GM10248 (cell line): ENCODE data around the gene MKRN2.

Source experiments
- CTCF ChIA-PET: fragments of 300-600 bp; sonication (Branson Sonifier 250); formaldehyde crosslinking; extraction: SDS; loops from one replicate; lab custom pipeline; 2021; ENCODE audit warnings: antibody characterized with exemption; lab: Yijun Ruan, JAX
- POLR2A ChIA-PET: fragments of 350-650 bp; sonication (Branson Sonifier 250); formaldehyde crosslinking; extraction: SDS; loops from one replicate; lab custom pipeline; 2020; ENCODE audit warnings: antibody characterized with exemption; lab: Yijun Ruan, JAX
- DNase-seq: peaks from one replicate; pipeline ENCODE4 v3.0.0; 2012; ENCODE audit errors: extremely low spot score
- TF ChIP-seq, protein P1 (sequence below): IDR thresholded peaks from 2 replicates; pipeline ENCODE4 v1.5.1; 2012; ENCODE audit warnings: mild to moderate bottlenecking, low read depth; ENCODE audit errors: extremely low read depth, missing control alignments, control extremely low read depth

Gene MKRN2

DNA sequence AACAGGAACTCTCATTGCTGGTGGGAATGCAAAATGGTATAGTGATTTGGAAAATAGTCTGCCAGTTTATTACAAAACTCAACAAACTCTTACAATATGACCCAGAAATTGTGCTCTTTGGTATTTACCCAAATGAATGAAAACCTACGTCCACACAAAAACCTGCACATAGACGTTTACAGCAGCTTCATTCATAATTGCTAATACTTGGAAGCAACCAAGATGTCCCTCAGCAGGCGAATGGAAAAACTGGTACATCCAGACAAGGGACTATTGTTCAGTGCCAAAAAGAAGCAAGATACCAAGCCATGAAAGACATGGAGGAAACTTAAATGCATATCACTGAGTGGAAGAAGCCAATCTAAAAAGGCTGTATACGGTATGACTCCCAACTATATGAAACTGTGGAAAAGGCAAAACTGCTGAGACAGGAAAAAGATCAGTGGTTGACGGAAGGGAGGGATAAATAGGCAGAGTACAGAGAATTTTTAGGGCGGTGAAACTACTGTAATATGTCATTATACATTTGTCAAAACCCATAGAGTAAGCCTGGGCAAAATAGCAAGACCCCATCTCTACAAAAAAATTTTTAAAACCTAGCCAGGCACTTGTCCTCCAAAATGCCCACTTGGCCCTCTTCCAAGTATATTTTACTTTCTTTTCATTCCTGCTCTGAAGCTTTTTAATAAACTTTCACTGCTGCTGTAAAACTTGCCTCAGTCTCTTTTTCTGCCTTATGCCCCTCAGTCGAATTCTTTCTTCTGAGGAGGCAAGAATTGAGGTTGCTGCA lies 6.7 kb upstream of the MKRN2 start:
- no peak for DNase-seq
- TF ChIP-seq, protein P1, sequence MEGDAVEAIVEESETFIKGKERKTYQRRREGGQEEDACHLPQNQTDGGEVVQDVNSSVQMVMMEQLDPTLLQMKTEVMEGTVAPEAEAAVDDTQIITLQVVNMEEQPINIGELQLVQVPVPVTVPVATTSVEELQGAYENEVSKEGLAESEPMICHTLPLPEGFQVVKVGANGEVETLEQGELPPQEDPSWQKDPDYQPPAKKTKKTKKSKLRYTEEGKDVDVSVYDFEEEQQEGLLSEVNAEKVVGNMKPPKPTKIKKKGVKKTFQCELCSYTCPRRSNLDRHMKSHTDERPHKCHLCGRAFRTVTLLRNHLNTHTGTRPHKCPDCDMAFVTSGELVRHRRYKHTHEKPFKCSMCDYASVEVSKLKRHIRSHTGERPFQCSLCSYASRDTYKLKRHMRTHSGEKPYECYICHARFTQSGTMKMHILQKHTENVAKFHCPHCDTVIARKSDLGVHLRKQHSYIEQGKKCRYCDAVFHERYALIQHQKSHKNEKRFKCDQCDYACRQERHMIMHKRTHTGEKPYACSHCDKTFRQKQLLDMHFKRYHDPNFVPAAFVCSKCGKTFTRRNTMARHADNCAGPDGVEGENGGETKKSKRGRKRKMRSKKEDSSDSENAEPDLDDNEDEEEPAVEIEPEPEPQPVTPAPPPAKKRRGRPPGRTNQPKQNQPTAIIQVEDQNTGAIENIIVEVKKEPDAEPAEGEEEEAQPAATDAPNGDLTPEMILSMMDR: no peak
- ChIA-PET CTCF (interaction anchor here (1.6 kb wide), 1 partner anchor 11 kb away, joined by 4 read pairs; no protein-coding TSS in a partner anchor), POLR2A (no interaction called here)

DNA sequence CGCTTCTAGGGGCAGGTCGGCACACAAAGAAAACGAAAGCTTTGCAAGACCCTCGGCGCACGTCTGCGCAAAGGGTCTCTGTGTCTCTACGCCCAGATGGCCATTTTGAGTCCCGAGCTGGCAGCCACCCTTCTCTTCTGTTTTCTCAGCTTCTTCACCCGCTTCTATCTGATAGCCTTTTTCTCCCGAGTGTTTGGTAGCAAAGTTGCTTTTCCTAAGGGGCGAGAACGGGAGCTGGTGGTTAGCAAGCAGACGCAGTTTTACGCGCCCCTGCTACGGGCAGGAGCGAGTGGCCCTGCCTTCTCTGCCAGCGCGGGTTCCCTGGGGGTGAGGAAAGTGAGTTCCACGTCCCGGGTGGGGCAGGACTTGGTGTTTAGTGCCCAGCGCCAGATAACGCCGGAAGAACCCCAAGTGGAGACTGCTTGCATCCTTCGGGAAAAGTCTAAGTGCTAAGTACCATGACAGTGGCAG lies 2.9 kb upstream of the MKRN2 start:
- ChIA-PET CTCF (interaction anchor here (0.8 to 1.0 kb wide), 3 partner anchors 41 to 64 kb away, joined by 3 read pairs; no protein-coding TSS in a partner anchor), POLR2A (no interaction called here)
- no peak for DNase-seq
- TF ChIP-seq, protein P1: no peak

DNA sequence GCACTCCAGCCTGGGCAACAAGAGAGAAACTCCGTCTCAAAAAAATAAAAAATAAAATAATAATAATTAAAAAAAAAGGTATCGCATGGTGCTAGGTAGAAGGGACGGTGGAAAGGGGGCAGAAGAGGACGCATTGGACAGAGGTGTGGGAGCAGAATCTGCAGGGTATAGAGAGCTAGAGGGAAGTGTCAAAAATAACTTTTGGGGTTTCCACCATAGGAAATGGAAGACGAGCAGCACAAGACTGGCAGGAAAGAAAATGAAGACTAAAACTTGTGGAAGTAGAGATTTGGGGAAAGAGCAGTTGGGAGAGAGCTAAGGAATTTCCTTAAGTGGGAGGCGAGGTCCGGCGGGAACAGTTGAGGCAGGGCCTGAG lies 585 bp upstream of the MKRN2 start:
- ChIA-PET POLR2A (interaction anchor here (0.6 kb wide), 1 partner anchor 12 kb away, joined by 4 read pairs; no protein-coding TSS in a partner anchor), CTCF (no interaction called here)
- TF ChIP-seq, protein P1: no peak
- no peak for DNase-seq

DNA sequence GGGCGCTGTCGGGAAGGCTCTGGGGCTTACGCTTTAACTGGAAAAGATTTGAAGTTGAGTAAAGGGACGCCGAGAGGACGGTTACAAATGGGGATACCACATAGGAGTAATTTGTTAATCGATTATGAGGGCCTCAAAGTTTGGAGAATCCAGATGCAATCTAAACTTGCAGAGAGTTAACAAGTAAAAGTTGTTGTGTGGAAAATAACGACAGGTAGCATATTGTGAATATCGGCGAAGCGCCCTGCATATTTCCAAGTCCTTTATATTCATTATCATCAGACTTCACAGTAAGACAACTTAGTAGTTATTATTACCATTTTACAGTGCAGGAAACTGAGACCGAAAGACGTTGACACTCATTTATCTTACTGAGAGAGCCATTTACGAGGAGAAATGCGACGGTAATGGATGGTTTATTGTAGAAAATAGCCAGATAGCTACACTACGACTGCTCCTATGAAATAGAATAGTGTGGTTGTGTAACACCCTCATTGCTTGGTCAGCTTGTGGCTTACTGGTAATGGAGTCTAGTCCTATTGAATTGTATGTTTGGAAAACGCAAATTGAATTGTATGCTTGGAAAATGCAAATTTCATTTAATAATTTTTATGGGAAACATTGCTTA lies 700 bp downstream of the MKRN2 start:
- no peak for DNase-seq
- TF ChIP-seq, protein P1: no peak
- POLR2A ChIA-PET: no interaction called here
- CTCF ChIA-PET: interaction anchor here (1.5 to 2.2 kb wide), 3 partner anchors 27 to 334 kb away, joined by 4 to 5 read pairs (median 5); partner anchors contain the start of gene RPL32

DNA sequence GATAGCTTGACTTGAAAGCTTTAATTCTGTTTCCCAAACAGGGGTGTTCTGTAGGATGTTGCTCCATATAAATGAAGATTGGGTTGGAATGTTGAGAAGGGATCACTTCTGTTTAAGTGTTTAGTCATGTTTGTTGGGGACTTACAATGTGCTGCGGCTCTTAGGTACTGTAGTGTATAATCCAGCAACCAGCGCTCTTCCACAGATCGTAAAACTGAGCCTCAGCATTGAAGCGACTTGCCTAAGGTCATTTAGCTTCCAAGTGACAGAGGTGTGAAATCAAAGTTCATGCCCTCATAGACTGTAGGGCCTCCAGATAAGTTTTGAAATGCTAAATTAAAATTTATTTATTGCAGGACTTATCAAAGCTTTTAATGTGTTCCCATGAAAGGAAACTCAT lies 1.8 kb downstream of the MKRN2 start:
- CTCF ChIA-PET: interaction anchor here (0.8 to 2.2 kb wide), 7 partner anchors 10 to 333 kb away, joined by 3 to 5 read pairs (median 4); partner anchors contain the start of genes MKRN2OS and RPL32
- DNase-seq: no peak
- POLR2A ChIA-PET: interaction anchor here (0.7 kb wide), 1 partner anchor 25 kb away, joined by 3 read pairs; no protein-coding TSS in a partner anchor
- TF ChIP-seq, protein P1: no peak

DNA sequence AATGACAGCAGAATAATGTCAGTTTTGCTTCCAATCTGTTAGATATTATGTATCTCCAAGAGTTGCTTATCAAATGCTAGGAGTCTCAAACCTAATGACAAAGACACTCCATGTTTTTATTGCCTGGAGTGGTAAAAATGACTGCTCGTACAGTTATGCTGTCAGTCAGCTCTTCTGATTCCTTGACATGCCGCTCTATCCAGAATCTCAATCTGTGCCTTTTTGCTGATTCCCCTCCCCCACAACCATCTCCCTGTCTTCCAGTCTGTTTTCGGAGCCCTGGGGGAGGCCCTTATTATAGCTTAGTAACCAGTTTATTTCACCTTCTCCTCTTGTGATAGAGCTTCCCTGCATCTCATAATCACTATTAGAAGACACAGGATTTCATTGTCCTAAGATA lies 2.6 kb downstream of the MKRN2 start:
- TF ChIP-seq, protein P1: no peak
- no peak for DNase-seq
- POLR2A ChIA-PET: no interaction called here
- CTCF ChIA-PET: interaction anchor here (0.9 to 2.2 kb wide), 3 partner anchors 9 to 26 kb away, joined by 3 to 4 read pairs (median 4); partner anchors contain the start of gene MKRN2OS
